Lower leg skin (tissue), 4 donors: Measurements from ENCODE around the gene NSG2. TPM values are rescaled to one million over a fixed set of nuclear protein-coding genes. Genes with fewer than 3 reads are reported as not detected.

Source experiments
- DNase-seq, 2 donors: peaks; one replicate each; pipeline ENCODE4 v3.0.0-alpha.2; 2019; ENCODE audit warnings: low spot score in 2 of 2
- H3K4me3 ChIP-seq: fragments of 200-600 bp; sonication (generic); 2 replicates; pipeline ENCODE4 v1.5.1; 2017; ENCODE audit warnings: mild to moderate bottlenecking, low read depth; ENCODE audit not compliant: poor library complexity, severe bottlenecking
- CTCF ChIP-seq, 3 donors: fragments of 450-650 bp; IDR thresholded peaks; one replicate each; pipeline ENCODE4 v1.5.1; 2016; ENCODE audit warnings: antibody characterized with exemption in 3 of 3, mild to moderate bottlenecking in 3 of 3, moderate library complexity in 2 of 3
- POLR2A ChIP-seq, 2 donors: fragments of 450-650 bp; IDR thresholded peaks; one replicate each; pipeline ENCODE4 v1.6.1; 2016 to 2017; ENCODE audit warnings: antibody characterized with exemption in 2 of 2, mild to moderate bottlenecking in 1 of 2, moderate library complexity in 1 of 2
- WGBS, 2 donors: methylation state at CpG; one replicate each; pipeline ENCODE4 v1.1.5; 2018; 5-methylcytosine and 5-hydroxymethylcytosine counted together
- intact Hi-C: fragments of 100-400 bp; cut with DNase I; formaldehyde crosslinking; loops from one replicate; pipeline ENCODE4 v1.15.0; 2023; ENCODE audit warnings: low total_unique reads
- total RNA-seq, 4 donors: library from RNA; depleted of rRNA; stranded (reverse); fragments of >200 nt; gene quantifications; one replicate each; pipeline ENCODE4 v1.1.0, GENCODE V29; 2016

Gene NSG2
- total RNA-seq, 4 donors from 2014 or later = not detected

GRCh38 chr5:174056064-174056847 lies 10.8 kb downstream of the NSG2 start:
- WGBS, 2 donors = 65 to 68% methylated on average over 4 of the region's 4 CpGs
- intact Hi-C loops = no loop called here
- no peak for DNase-seq
- TF ChIP-seq POLR2A (IDR thresholded peaks at IDR 0.05) (no peak), CTCF (IDR thresholded peaks at IDR 0.05) (no peak)
- no peak overlapping the region for H3K4me3 ChIP-seq

- DNase-seq = no peak
- H3K4me3 ChIP-seq = no peak overlapping the region
- WGBS, 2 donors = 50 to 53% methylated on average over 6 of the region's 6 CpGs
- intact Hi-C loops = no loop called here
- TF ChIP-seq POLR2A (IDR thresholded peaks at IDR 0.05) (no peak), CTCF (IDR thresholded peaks at IDR 0.05) (no peak)
Observed at GRCh38 chr5:174057206-174057605, 11.7 kb downstream of the NSG2 start.

- DNase-seq = no peak
- no peak overlapping the region for H3K4me3 ChIP-seq
- WGBS, 2 donors = 55 to 67% methylated on average over 2 of the region's 2 CpGs
- TF ChIP-seq CTCF (IDR thresholded peaks at IDR 0.05) (no peak), POLR2A (IDR thresholded peaks at IDR 0.05) (no peak)
- intact Hi-C loops = no loop called here
Observed at GRCh38 chr5:174058433-174059122, 13.1 kb downstream of the NSG2 start.

- H3K4me3 ChIP-seq = no peak overlapping the region
- no peak for DNase-seq
- intact Hi-C loops = no loop called here
- TF ChIP-seq CTCF (IDR thresholded peaks at IDR 0.05) (no peak), POLR2A (IDR thresholded peaks at IDR 0.05) (no peak)
- 85 to 93% methylated on average over 1 of the region's 1 CpG for whole genome bisulfite sequencing, 2 donors
Observed at GRCh38 chr5:174059247-174059646, 13.7 kb downstream of the NSG2 start.

GRCh38 chr5:174063082-174063756 lies 17.7 kb downstream of the NSG2 start:
- H3K4me3 ChIP-seq = no peak overlapping the region
- TF ChIP-seq POLR2A (IDR thresholded peaks at IDR 0.05) = no peak
- no peak for TF ChIP-seq CTCF (IDR thresholded peaks at IDR 0.05)
- DNase-seq = no peak
- intact Hi-C loops = no loop called here
